Panc1 (cell line): Measurements from ENCODE around the gene PDS5B. TPM values are rescaled to one million over a fixed set of nuclear protein-coding genes. Genes with fewer than 3 reads are reported as not detected.

Experiments
- ATAC-seq: fragments of 200-7000 bp; cut with Tn5 transposase; 2 replicates; pipeline ENCODE4 v1.9.1; 2020; ENCODE audit warnings: mild to moderate bottlenecking, moderate library complexity
- BruUV-seq: library from RNA; stranded (reverse); fragments of 400-500 nt; replicated peaks from 2 replicates; lab custom pipeline; 2021; lab: Mats Ljungman, UMichigan
- CTCF ChIA-PET: fragments of 300-600 bp; sonication (Branson Sonifier 250); formaldehyde crosslinking; loops from one replicate; lab custom pipeline; 2022; ENCODE audit warnings: antibody characterized with exemption; lab: Charles Lee
- POLR2A ChIA-PET: fragments of 300-600 bp; sonication (Branson Sonifier 250); formaldehyde crosslinking; loops from one replicate; lab custom pipeline; 2022; ENCODE audit warnings: antibody characterized with exemption; lab: Charles Lee
- DNase-seq: peaks from one replicate; pipeline ENCODE4 v3.0.0-alpha.2; 2010; ENCODE audit warnings: low read depth, low spot score
- H3K27ac ChIP-seq: 2 replicates; pipeline ENCODE4 v1.5.1; 2011; ENCODE audit warnings: mild to moderate bottlenecking, low read length, inconsistent platforms
- H3K27me3 ChIP-seq: fragments of 200-500 bp; sonication (Bioruptor generic); 2 replicates; pipeline ENCODE4 v1.6.0; 2014; ENCODE audit warnings: low read length, inconsistent platforms; ENCODE audit not compliant: control insufficient read depth, insufficient read depth
- H3K36me3 ChIP-seq: fragments of 200-500 bp; sonication (Bioruptor generic); 2 replicates; pipeline ENCODE4 v1.5.1; 2014; ENCODE audit warnings: inconsistent platforms, mild to moderate bottlenecking, low read length, moderate library complexity; ENCODE audit not compliant: control insufficient read depth, insufficient read depth
- H3K4me1 ChIP-seq: 2 replicates; pipeline ENCODE4 v1.5.1; 2011; ENCODE audit warnings: inconsistent platforms, mild to moderate bottlenecking, low read length, moderate library complexity; ENCODE audit not compliant: control insufficient read depth, insufficient read depth
- H3K4me3 ChIP-seq, 2 experiments: 2 replicates each; pipeline ENCODE4 v1.5.1; 2011 to 2012; ENCODE audit warnings: low read depth in 2 of 2, low read length in 2 of 2, mild to moderate bottlenecking in 2 of 2, inconsistent platforms in 1 of 2, moderate library complexity in 1 of 2
- H3K9me3 ChIP-seq: fragments of 200-500 bp; sonication (Bioruptor generic); 2 replicates; pipeline ENCODE4 v1.5.1; 2014; ENCODE audit warnings: low read depth, mild to moderate bottlenecking, inconsistent platforms, low read length, moderate library complexity; ENCODE audit not compliant: control insufficient read depth, insufficient read depth
- CTCF ChIP-seq: fragments of 450-650 bp; IDR thresholded peaks from 2 replicates; pipeline ENCODE4 v1.5.1; 2017; ENCODE audit warnings: mild to moderate bottlenecking
- POLR2AphosphoS5 ChIP-seq: IDR thresholded peaks from 2 replicates; pipeline ENCODE4 v1.6.1; 2012; ENCODE audit warnings: mild to moderate bottlenecking, low read depth, low read length, moderate library complexity
- REST ChIP-seq, 2 experiments: IDR thresholded peaks; 2 replicates each; pipeline ENCODE4 v1.6.1; 2011 to 2012; ENCODE audit warnings: low read depth in 2 of 2, control low read depth in 1 of 2, low read length in 1 of 2, mild to moderate bottlenecking in 1 of 2, moderate library complexity in 1 of 2; ENCODE audit not compliant: insufficient read depth in 1 of 2
- SIN3A ChIP-seq: IDR thresholded peaks from 2 replicates; pipeline ENCODE4 v1.6.1; 2012; ENCODE audit warnings: low read depth, mild to moderate bottlenecking, low read length, moderate library complexity, borderline replicate concordance; ENCODE audit not compliant: insufficient read depth
- TCF7L2 ChIP-seq: IDR thresholded peaks from 2 replicates; pipeline ENCODE4 v1.6.1; 2011; ENCODE audit warnings: mild to moderate bottlenecking, low read depth, low read length, inconsistent platforms
- in situ Hi-C: cut with HindIII; loops from 2 replicates; pipeline ENCODE4 v1.10.0; 2016; ENCODE audit warnings: low sequenced_read_pairs, low pct_unique_long_range_greater_than_20kb
- intact Hi-C: fragments of 100-400 bp; cut with micrococcal nuclease; formaldehyde crosslinking; loops from one replicate; pipeline ENCODE4 v1.10.0; 2022; ENCODE audit not compliant: unreplicated experiment
- total RNA-seq: library from RNA; stranded (reverse); gene quantifications from one replicate; pipeline ENCODE4 v1.2.1, GENCODE V29; 2021; ENCODE audit not compliant: unreplicated experiment

Gene PDS5B
- total RNA-seq, 1 experiment from 2014 or later: 33.9 TPM

GRCh38 chr13:32592082-32592481, 5.8 kb downstream of the PDS5B start:
- no TSS peak for BruUV-seq
- in situ Hi-C loops: no loop called here
- intact Hi-C loops: no loop called here
- Histone ChIP-seq H3K27ac (no peak overlapping the region), H3K27me3 (no peaks in the 10 kb centered on the region), H3K9me3 (no peaks in the 10 kb centered on the region), H3K36me3 (peaks cover 4% of the 10 kb centered on the region; the same call in 1 of the 2 replicates), H3K4me1 (peaks cover 5% of the 10 kb centered on the region; the same call in 1 of the 2 replicates), H3K4me3 (no peak overlapping the region)
- ChIA-PET CTCF (interaction anchor here (0.6 kb wide), 1 partner anchor 77 kb away, joined by 4 read pairs; no protein-coding TSS in a partner anchor), POLR2A (no interaction called here)
- DNase-seq (no peak), ATAC-seq (no peak)
- no peak for TF ChIP-seq REST (IDR thresholded peaks at IDR 0.05; ENCODE audit: insufficient read depth in 1 of 2, low read depth in 2 of 2, low read length in 1 of 2)
- TF ChIP-seq SIN3A: no peak
- TF ChIP-seq POLR2AphosphoS5: no peak
- TF ChIP-seq TCF7L2: no peak
- TF ChIP-seq CTCF: no peak

- CTCF ChIA-PET: no interaction called here
- no TSS peak for BruUV-seq
- Histone ChIP-seq H3K27ac (no peak overlapping the region), H3K27me3 (no peaks in the 10 kb centered on the region), H3K4me1 (no peaks in the 10 kb centered on the region), H3K9me3 (no peaks in the 10 kb centered on the region), H3K36me3 (no peaks in the 10 kb centered on the region), H3K4me3 (no peak overlapping the region)
- intact Hi-C loops: no loop called here
- TF ChIP-seq CTCF: no peak
- TF ChIP-seq TCF7L2: no peak
- no peak for TF ChIP-seq REST (IDR thresholded peaks at IDR 0.05; ENCODE audit: insufficient read depth in 1 of 2, low read depth in 2 of 2, low read length in 1 of 2)
- TF ChIP-seq POLR2AphosphoS5: no peak
- no peak for TF ChIP-seq SIN3A
- DNase-seq (no peak), ATAC-seq (no peak)
- in situ Hi-C loops: no loop called here
- POLR2A ChIA-PET: no interaction called here
These were observed 8.0 kb downstream of the PDS5B start for GRCh38 chr13:32594157-32594738.
